Body of pancreas (tissue), 4 donors: ENCODE measurements around the gene SDC1.

Experiments used
- CTCF ChIP-seq, 7 experiments: fragments of 450-650 bp in 4 of 7; fragments of 200-600 bp in 3 of 7; sonication (generic) in 3 of 7; IDR thresholded peaks; one replicate each; pipeline ENCODE4 v1.5.1; 2016 to 2019; ENCODE audit warnings: antibody characterized with exemption in 7 of 7
- POLR2A ChIP-seq, 3 donors: fragments of 450-650 bp; IDR thresholded peaks; one replicate each; pipeline ENCODE4 v1.6.1; 2016; ENCODE audit warnings: antibody characterized with exemption in 3 of 3, mild to moderate bottlenecking in 2 of 3

- TF ChIP-seq CTCF (IDR thresholded peaks at IDR 0.05) (no peak), POLR2A (IDR thresholded peaks at IDR 0.05) (no peak)
Measured at GRCh38 chr2:20193185-20193584, 31.7 kb downstream of the SDC1 start.
